ENCODE data around the gene EFL1.

GRCh38 chr15:82143390-82144385 is 118.8 kb downstream of the EFL1 start:
- TF ChIP-seq CTCF (IDR thresholded peaks at IDR 0.05; ENCODE audit: poor library complexity, severe bottlenecking) (no peak), TAF1 (IDR thresholded peaks at IDR 0.05; ENCODE audit: low read depth) (no peak), POLR2AphosphoS5 (IDR thresholded peaks at IDR 0.05) (no peak), EP300 (conservative IDR thresholded peaks at IDR 0.05; ENCODE audit: poor library complexity, severe bottlenecking) (no peak), EZH2 (IDR thresholded peaks at IDR 0.05; ENCODE audit: borderline replicate concordance, insufficient read depth, low read length, poor library complexity, severe bottlenecking) (no peak), MXI1 (conservative IDR thresholded peaks at IDR 0.05; ENCODE audit: poor library complexity, severe bottlenecking) (no peak), RAD21 (conservative IDR thresholded peaks at IDR 0.05) (no peak), SMC3 (conservative IDR thresholded peaks at IDR 0.05; ENCODE audit: poor library complexity) (no peak)
- TF ChIP-seq, protein P1, sequence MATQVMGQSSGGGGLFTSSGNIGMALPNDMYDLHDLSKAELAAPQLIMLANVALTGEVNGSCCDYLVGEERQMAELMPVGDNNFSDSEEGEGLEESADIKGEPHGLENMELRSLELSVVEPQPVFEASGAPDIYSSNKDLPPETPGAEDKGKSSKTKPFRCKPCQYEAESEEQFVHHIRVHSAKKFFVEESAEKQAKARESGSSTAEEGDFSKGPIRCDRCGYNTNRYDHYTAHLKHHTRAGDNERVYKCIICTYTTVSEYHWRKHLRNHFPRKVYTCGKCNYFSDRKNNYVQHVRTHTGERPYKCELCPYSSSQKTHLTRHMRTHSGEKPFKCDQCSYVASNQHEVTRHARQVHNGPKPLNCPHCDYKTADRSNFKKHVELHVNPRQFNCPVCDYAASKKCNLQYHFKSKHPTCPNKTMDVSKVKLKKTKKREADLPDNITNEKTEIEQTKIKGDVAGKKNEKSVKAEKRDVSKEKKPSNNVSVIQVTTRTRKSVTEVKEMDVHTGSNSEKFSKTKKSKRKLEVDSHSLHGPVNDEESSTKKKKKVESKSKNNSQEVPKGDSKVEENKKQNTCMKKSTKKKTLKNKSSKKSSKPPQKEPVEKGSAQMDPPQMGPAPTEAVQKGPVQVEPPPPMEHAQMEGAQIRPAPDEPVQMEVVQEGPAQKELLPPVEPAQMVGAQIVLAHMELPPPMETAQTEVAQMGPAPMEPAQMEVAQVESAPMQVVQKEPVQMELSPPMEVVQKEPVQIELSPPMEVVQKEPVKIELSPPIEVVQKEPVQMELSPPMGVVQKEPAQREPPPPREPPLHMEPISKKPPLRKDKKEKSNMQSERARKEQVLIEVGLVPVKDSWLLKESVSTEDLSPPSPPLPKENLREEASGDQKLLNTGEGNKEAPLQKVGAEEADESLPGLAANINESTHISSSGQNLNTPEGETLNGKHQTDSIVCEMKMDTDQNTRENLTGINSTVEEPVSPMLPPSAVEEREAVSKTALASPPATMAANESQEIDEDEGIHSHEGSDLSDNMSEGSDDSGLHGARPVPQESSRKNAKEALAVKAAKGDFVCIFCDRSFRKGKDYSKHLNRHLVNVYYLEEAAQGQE (IDR thresholded peaks at IDR 0.05; ENCODE audit: borderline replicate concordance), result no peak
